H1 (cell line): ENCODE data around the gene ADPRHL1. TPM values are rescaled to one million over a fixed set of nuclear protein-coding genes. Genes with fewer than 3 reads are reported as not detected.

Source experiments
- CTCF ChIA-PET: fragments of 300-600 bp; sonication (Branson Sonifier 250); formaldehyde crosslinking; loops from one replicate; lab custom pipeline; 2021; ENCODE audit not compliant: partially characterized antibody; lab: Charles Lee
- POLR2A ChIA-PET: fragments of 300-600 bp; sonication (Branson Sonifier 250); formaldehyde crosslinking; loops from one replicate; lab custom pipeline; 2021; ENCODE audit warnings: inconsistent platforms; ENCODE audit not compliant: partially characterized antibody; lab: Charles Lee
- DNase-seq, 2 experiments: peaks; one replicate each; pipeline versions ENCODE4 v3.0.0 to v3.0.0-alpha.2; 2010 to 2022; ENCODE audit warnings: low spot score in 2 of 2, low read depth in 1 of 2, mixed read lengths in 1 of 2
- FAIRE-seq: peaks from 2 replicates; lab custom pipeline; 2011; peaks lifted over from hg19 to GRCh38; lab: Jason Lieb, UNC
- H2AFZ ChIP-seq: 2 replicates; pipeline ENCODE4 v1.8.1; 2012; ENCODE audit warnings: low read length, inconsistent platforms
- H2AK5ac ChIP-seq: 2 replicates; pipeline ENCODE4 v1.6.1; 2013; ENCODE audit warnings: low read depth, low read length
- H2BK120ac ChIP-seq: replicated peaks from 2 replicates; pipeline ENCODE3; 2013; ENCODE audit warnings: low read depth, low read length, inconsistent platforms
- H2BK12ac ChIP-seq: 2 replicates; pipeline ENCODE4 v1.6.1; 2013; ENCODE audit warnings: low read depth, low read length
- H2BK15ac ChIP-seq: 2 replicates; pipeline ENCODE4 v1.6.1; 2013; ENCODE audit warnings: low read length
- H2BK20ac ChIP-seq: 2 replicates; pipeline ENCODE4 v1.6.1; 2013; ENCODE audit warnings: low read length
- H2BK5ac ChIP-seq: 2 replicates; pipeline ENCODE4 v1.6.1; 2013; ENCODE audit warnings: low read depth, low read length
- H3K14ac ChIP-seq: 2 replicates; pipeline ENCODE4 v1.6.1; 2013; ENCODE audit warnings: inconsistent platforms; ENCODE audit not compliant: insufficient read length
- H3K18ac ChIP-seq: 2 replicates; pipeline ENCODE4 v1.6.1; 2013; ENCODE audit warnings: low read length; ENCODE audit errors: extremely low read depth
- H3K23ac ChIP-seq: 2 replicates; pipeline ENCODE4 v1.6.1; 2013; ENCODE audit warnings: inconsistent platforms; ENCODE audit not compliant: insufficient read length
- H3K23me2 ChIP-seq: 2 replicates; pipeline ENCODE4 v1.6.1; 2013; ENCODE audit warnings: low read depth, low read length
- H3K27ac ChIP-seq: 2 replicates; pipeline ENCODE4 v1.6.1; 2011; ENCODE audit warnings: low read depth, low read length, inconsistent platforms
- H3K27me3 ChIP-seq, 4 experiments: replicated peaks in 1 of 4; 1 replicate in 1 of 4; 2 replicates in 3 of 4; pipeline versions ENCODE4 v1.6.1 to v1.8.1; 2011 to 2013; ENCODE audit warnings: low read length in 3 of 4, mild to moderate bottlenecking in 3 of 4, inconsistent platforms in 2 of 4, mixed read lengths in 2 of 4, moderate library complexity in 1 of 4; ENCODE audit not compliant: control insufficient read depth in 3 of 4, insufficient read depth in 3 of 4; ENCODE audit errors: extremely low read depth in 1 of 4
- H3K36me3 ChIP-seq, 4 experiments: 2 replicates each; pipeline versions ENCODE4 v1.6.1 to v1.8.1; 2011 to 2013; ENCODE audit warnings: mild to moderate bottlenecking in 4 of 4, low read length in 3 of 4, moderate library complexity in 2 of 4, control low read depth in 1 of 4, inconsistent platforms in 1 of 4; ENCODE audit not compliant: insufficient read depth in 4 of 4, control insufficient read depth in 2 of 4
- H3K4ac ChIP-seq: replicated peaks from 2 replicates; pipeline ENCODE3; 2013; ENCODE audit warnings: low read length, low read depth, mixed read lengths, inconsistent platforms; ENCODE audit not compliant: insufficient read length
- H3K4me1 ChIP-seq, 4 experiments: replicated peaks in 1 of 4; 1 replicate in 1 of 4; 2 replicates in 3 of 4; pipeline versions ENCODE4 v1.6.1 to v1.8.1; 2011 to 2013; ENCODE audit warnings: low read length in 3 of 4, inconsistent platforms in 2 of 4, mixed read lengths in 1 of 4; ENCODE audit not compliant: insufficient read depth in 4 of 4, control insufficient read depth in 3 of 4
- H3K4me2 ChIP-seq, 2 experiments: 2 replicates each; pipeline versions ENCODE4 v1.6.1 to v1.8.1; 2011 to 2013; ENCODE audit warnings: low read depth in 2 of 2, low read length in 2 of 2, control low read depth in 1 of 2, inconsistent platforms in 1 of 2, mild to moderate bottlenecking in 1 of 2; ENCODE audit not compliant: insufficient read depth in 1 of 2
- H3K4me3 ChIP-seq, 4 experiments: fragments of 200-600, 300-600 bp in 1 of 4; sonication (generic), shearing (Covaris generic), sonication (Bioruptor Twin) in 1 of 4; 2 replicates each; pipeline versions ENCODE4 v1.5.1 to v1.8.1; 2011 to 2016; ENCODE audit warnings: low read length in 4 of 4, low read depth in 3 of 4, control low read depth in 2 of 4, inconsistent platforms in 2 of 4, mild to moderate bottlenecking in 2 of 4, mixed read lengths in 1 of 4, moderate library complexity in 1 of 4; ENCODE audit not compliant: insufficient read depth in 2 of 4; ENCODE audit errors: extremely low read depth in 1 of 4
- H3K56ac ChIP-seq: replicated peaks from 2 replicates; pipeline ENCODE3; 2013; ENCODE audit warnings: low read depth, mild to moderate bottlenecking, mixed read lengths, low read length, inconsistent platforms; ENCODE audit not compliant: insufficient read length
- H3K79me1 ChIP-seq: 2 replicates; pipeline ENCODE4 v1.6.1; 2013; ENCODE audit warnings: low read depth, low read length, control low read depth
- H3K79me2 ChIP-seq, 2 experiments: 2 replicates each; pipeline versions ENCODE4 v1.6.1 to v1.8.1; 2012 to 2013; ENCODE audit warnings: low read length in 2 of 2, mild to moderate bottlenecking in 2 of 2, inconsistent platforms in 1 of 2; ENCODE audit not compliant: insufficient read depth in 2 of 2, control insufficient read depth in 1 of 2
- H3K9ac ChIP-seq, 4 experiments: replicated peaks in 1 of 4; 1 replicate in 1 of 4; 2 replicates in 3 of 4; pipeline versions ENCODE4 v1.6.1 to v1.8.1; 2011 to 2013; ENCODE audit warnings: low read depth in 3 of 4, low read length in 3 of 4, control low read depth in 2 of 4, mild to moderate bottlenecking in 2 of 4, moderate library complexity in 2 of 4, inconsistent platforms in 1 of 4; ENCODE audit errors: extremely low read depth in 1 of 4
- H3K9me3 ChIP-seq, 2 experiments: 2 replicates each; pipeline versions ENCODE4 v1.6.1 to v1.8.1; 2012 to 2013; ENCODE audit warnings: mild to moderate bottlenecking in 2 of 2, moderate library complexity in 2 of 2, control low read depth in 1 of 2, inconsistent platforms in 1 of 2, low read depth in 1 of 2, low read length in 1 of 2, mixed read lengths in 1 of 2; ENCODE audit not compliant: insufficient read depth in 2 of 2
- H4K20me1 ChIP-seq, 2 experiments: replicated peaks in 1 of 2; 2 replicates each; pipeline versions ENCODE3 to v1.8.1; 2011 to 2013; ENCODE audit warnings: inconsistent platforms in 2 of 2, low read length in 2 of 2, mild to moderate bottlenecking in 1 of 2; ENCODE audit not compliant: insufficient read depth in 2 of 2, control insufficient read depth in 1 of 2
- H4K5ac ChIP-seq: 2 replicates; pipeline ENCODE4 v1.6.1; 2013; ENCODE audit warnings: low read length, low read depth, mixed read lengths, inconsistent platforms; ENCODE audit not compliant: insufficient read length
- H4K8ac ChIP-seq: 2 replicates; pipeline ENCODE4 v1.8.0; 2013; ENCODE audit warnings: mild to moderate bottlenecking, moderate library complexity, low read length, inconsistent platforms; ENCODE audit not compliant: insufficient read depth; ENCODE audit errors: extremely low read depth
- H4K91ac ChIP-seq: replicated peaks from 2 replicates; pipeline ENCODE3; 2013; ENCODE audit warnings: low read length, mixed read lengths, inconsistent platforms; ENCODE audit not compliant: insufficient read length
- CTBP2 ChIP-seq: IDR thresholded peaks from 2 replicates; pipeline ENCODE4 v1.7.0; 2011; ENCODE audit warnings: borderline replicate concordance, mild to moderate bottlenecking, moderate library complexity, mixed read lengths, low read length; ENCODE audit not compliant: insufficient read depth, insufficient read length
- GTF2F1 ChIP-seq: IDR thresholded peaks from 2 replicates; pipeline ENCODE4 v1.6.1; 2012; ENCODE audit warnings: low read depth, low read length, improper control_type of control experiment, borderline replicate concordance
- JUND ChIP-seq: IDR thresholded peaks from 2 replicates; pipeline ENCODE4 v1.6.1; 2011; ENCODE audit warnings: mild to moderate bottlenecking, improper control_type of control experiment, low read length
- RAD21 ChIP-seq, 2 experiments: IDR thresholded peaks in 1 of 2; conservative IDR thresholded peaks in 1 of 2; 2 replicates each; pipeline ENCODE4 v1.6.1; 2011; ENCODE audit warnings: low read depth in 2 of 2, low read length in 2 of 2, improper control_type of control experiment in 1 of 2, inconsistent platforms in 1 of 2, mild to moderate bottlenecking in 1 of 2, moderate library complexity in 1 of 2
- TEAD4 ChIP-seq: IDR thresholded peaks from 2 replicates; pipeline ENCODE4 v1.6.1; 2012; ENCODE audit warnings: low read depth, low read length, inconsistent platforms, mixed read lengths
- WGBS, 2 experiments: shearing (Covaris generic) in 1 of 2; methylation state at CpG; one replicate each; pipeline versions ENCODE4 v1.1.6 to v1.1.7; 2013 to 2015; ENCODE audit warnings: low lambda C conversion rate in 2 of 2, mixed read lengths in 2 of 2, inconsistent platforms in 1 of 2, low coverage in 1 of 2, missing lambda C conversion rate in 1 of 2; ENCODE audit not compliant: insufficient replicate concordance in 2 of 2, insufficient coverage in 1 of 2, insufficient read length in 1 of 2; ENCODE audit errors: extremely low coverage in 1 of 2, missing lambda C conversion rate in 1 of 2; 5-methylcytosine and 5-hydroxymethylcytosine counted together
- polyA plus RNA-seq, 7 experiments: library from polyadenylated mRNA; depleted of rRNA in 3 of 7; stranded (reverse) in 5 of 7; unstranded in 2 of 7; fragments of >200 nt in 5 of 7; fragments of 200-250 nt in 2 of 7; gene quantifications; 1 replicate in 5 of 7; 2 replicates in 1 of 7; 4 replicates in 1 of 7; pipeline versions ENCODE4 v1.2.1 to v1.2.3, GENCODE V29; 2011 to 2013; ENCODE audit warnings: missing spikeins in 2 of 7, mixed read lengths in 2 of 7
- total RNA-seq: library from RNA; stranded (reverse); fragmentation: NEBNext Ultra II Directional; extraction: Animal tissue kit (Norgen Biotek cat#: 25700); gene quantifications from 2 replicates; pipeline ENCODE4 v1.2.1, GENCODE V29; 2021

ADPRHL1 gene
- total and polyA plus RNA-seq, 2 of the 8 experiments (the other 6 are each of a cell fraction or from before 2014, with no cell fraction given): 0.74 to 1.7 TPM

- CTCF ChIA-PET: interaction anchor here (1.1 kb wide), 1 partner anchor 9 kb away, joined by 3 read pairs; no protein-coding TSS in a partner anchor
- H3K4me3 ChIP-seq: no peak overlapping the region
- no peak for DNase-seq
- no peaks in the 10 kb centered on the region for H3K79me2 ChIP-seq
- H3K23me2 ChIP-seq: no peaks in the 10 kb centered on the region
- FAIRE-seq: no peak
- no peaks in the 10 kb centered on the region for H3K79me1 ChIP-seq
- no peak overlapping the region for H2BK120ac ChIP-seq
- no peaks in the 10 kb centered on the region for H3K27me3 ChIP-seq
- H2AFZ ChIP-seq: no peak overlapping the region
- no peak overlapping the region for H3K4me2 ChIP-seq
- H4K91ac ChIP-seq: no peak overlapping the region
- POLR2A ChIA-PET: no interaction called here
- peak overlapping the region; percentile 94 for H4K8ac ChIP-seq
- H3K36me3 ChIP-seq: no peaks in the 10 kb centered on the region
- H2BK12ac ChIP-seq: no peak overlapping the region
- no peaks in the 10 kb centered on the region; a peak in 1 of 4 replicates for H3K9me3 ChIP-seq
- peak in 1 of 2 experiments; percentile 14; a peak in 1 of 4 replicates for TF ChIP-seq RAD21 (IDR thresholded peaks at IDR 0.05 in 1 of 2, conservative IDR thresholded peaks at IDR 0.05 in 1 of 2; ENCODE audit: low read depth in 2 of 2, low read length in 2 of 2)
- no peak for TF ChIP-seq JUND
- no peak for TF ChIP-seq TEAD4
- TF ChIP-seq GTF2F1: no peak
- no peak for TF ChIP-seq CTBP2
- TF ChIP-seq, all 59 proteins: peak for 1
- no peak overlapping the region for H2BK20ac ChIP-seq
- no peak overlapping the region for H3K23ac ChIP-seq
- H3K14ac ChIP-seq: no peak overlapping the region
- no peak overlapping the region for H3K18ac ChIP-seq
- no peak overlapping the region for H3K27ac ChIP-seq
- H2BK15ac ChIP-seq: no peak overlapping the region
- H3K9ac ChIP-seq: no peak overlapping the region
- no peak overlapping the region for H2BK5ac ChIP-seq
- no peak overlapping the region for H4K5ac ChIP-seq
- H3K56ac ChIP-seq: no peak overlapping the region
- WGBS, 2 experiments: 93% methylated on average over 37 of the region's 38 CpGs; no CpG with 5 or more reads in 1 of the 2 experiments
- H3K4me1 ChIP-seq: no peaks in the 10 kb centered on the region; a peak in 1 of 7 replicates
- no peak overlapping the region for H2AK5ac ChIP-seq
- H4K20me1 ChIP-seq: no peaks in the 10 kb centered on the region
- no peak overlapping the region for H3K4ac ChIP-seq
Measured at GRCh38 chr13:113405481-113406300, 47.6 kb downstream of the ADPRHL1 start.
